NCI-H2196 (cell line): Measurements from ENCODE around the gene ARL15.
"Not testable (repeated sequence)": the region's sequence is repeated elsewhere in the genome, so short reads cannot be mapped to it uniquely, and the experiment has no call there.

Experiments
- DNase-seq: peaks from one replicate; lab custom pipeline; 2025; ENCODE audit not compliant: unreplicated experiment; lab: John Stamatoyannopoulos, UW

ARL15 gene

DNA sequence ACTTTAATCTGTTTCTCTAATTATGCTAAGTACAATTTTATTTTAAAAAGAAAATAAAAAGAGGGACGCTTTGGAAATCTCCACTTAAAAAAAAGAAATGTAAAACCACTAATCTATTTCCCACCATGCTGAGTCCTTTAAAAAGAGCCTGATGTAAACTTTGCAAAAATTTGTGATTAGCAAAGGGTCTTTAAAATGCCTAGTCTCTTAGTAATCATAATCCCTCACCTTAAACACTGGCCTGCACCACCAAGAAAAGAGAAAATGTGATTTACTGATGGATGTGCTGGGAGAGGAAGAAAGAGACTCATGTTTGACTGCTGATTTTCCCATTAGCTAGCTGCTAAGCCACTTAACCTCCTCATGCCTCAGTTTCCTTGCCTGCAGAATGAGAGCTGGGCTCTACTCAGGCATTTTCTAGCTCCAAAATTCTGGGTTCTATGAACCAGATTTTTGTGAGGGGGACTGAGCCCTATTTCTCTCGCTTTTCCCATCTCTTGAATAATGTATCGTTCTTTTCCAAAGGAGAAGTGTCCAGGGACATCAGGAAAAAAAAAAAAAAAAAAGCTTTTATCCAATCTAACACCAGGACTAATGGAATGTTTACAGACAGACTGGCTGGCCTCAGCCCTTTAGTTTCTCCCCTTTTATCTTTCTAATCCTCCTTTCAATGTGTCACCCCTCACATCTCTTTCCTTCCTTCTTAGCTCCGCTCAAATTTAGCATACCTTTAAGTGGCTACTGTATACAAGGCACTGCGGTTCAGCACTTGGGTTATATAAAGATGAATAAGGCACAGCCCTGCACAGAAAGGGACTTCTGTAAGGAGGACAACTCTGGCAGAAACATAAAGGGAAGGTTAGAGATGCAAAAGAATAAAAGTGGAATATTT, 312.4 kb downstream of the ARL15 start:
- DNase-seq = no peak

GRCh38 chr5:53996008-53996407, 314.4 kb downstream of the ARL15 start:
- no peak for DNase-seq

- no peak for DNase-seq
These were observed 316.2 kb downstream of the ARL15 start for GRCh38 chr5:53994148-53994547.

DNA sequence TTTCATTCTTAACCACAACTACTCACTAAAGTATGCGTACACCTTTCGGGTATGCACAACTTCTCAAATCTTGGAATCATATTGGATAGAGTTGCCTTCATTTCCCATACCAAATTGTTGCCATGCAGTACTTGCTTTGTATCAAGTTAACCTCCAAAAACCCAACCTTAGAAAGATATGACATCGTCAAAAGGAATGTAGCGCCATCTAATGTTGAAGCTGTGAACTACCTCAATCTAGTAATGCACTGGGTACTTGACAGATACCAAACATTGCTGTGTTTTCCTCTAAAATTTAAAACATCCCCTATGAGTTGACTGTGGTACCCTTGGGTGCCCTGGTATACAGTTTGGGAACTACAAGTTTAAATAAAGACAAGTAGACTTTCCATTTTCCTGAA, 318.4 kb downstream of the ARL15 start:
- peak; percentile 0 for DNase-seq

DNA sequence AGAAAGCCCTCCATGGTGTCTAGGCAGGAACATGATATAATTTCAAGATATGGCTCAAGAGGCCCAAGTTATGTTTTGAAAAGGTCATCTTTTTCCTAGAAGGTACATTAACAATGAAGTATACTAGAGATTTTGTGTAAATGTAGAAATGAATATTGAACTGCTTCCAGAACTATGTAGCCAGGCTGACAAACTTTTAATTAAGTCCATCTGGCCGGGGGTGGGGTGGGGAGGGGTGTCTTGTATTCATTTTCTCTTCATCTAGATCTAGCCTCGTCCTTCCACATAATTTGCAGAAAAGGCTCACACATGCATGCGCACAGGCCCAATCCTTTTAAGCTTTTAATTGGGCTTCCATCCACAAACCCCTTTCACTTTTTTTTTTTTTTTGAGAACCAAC, 323.3 kb downstream of the ARL15 start:
- DNase-seq = no peak

- DNase-seq = no peak
These were observed 324.6 kb downstream of the ARL15 start for GRCh38 chr5:53985796-53986195.

- DNase-seq = no peak
These were observed 325.4 kb downstream of the ARL15 start for GRCh38 chr5:53984971-53985370.

DNA sequence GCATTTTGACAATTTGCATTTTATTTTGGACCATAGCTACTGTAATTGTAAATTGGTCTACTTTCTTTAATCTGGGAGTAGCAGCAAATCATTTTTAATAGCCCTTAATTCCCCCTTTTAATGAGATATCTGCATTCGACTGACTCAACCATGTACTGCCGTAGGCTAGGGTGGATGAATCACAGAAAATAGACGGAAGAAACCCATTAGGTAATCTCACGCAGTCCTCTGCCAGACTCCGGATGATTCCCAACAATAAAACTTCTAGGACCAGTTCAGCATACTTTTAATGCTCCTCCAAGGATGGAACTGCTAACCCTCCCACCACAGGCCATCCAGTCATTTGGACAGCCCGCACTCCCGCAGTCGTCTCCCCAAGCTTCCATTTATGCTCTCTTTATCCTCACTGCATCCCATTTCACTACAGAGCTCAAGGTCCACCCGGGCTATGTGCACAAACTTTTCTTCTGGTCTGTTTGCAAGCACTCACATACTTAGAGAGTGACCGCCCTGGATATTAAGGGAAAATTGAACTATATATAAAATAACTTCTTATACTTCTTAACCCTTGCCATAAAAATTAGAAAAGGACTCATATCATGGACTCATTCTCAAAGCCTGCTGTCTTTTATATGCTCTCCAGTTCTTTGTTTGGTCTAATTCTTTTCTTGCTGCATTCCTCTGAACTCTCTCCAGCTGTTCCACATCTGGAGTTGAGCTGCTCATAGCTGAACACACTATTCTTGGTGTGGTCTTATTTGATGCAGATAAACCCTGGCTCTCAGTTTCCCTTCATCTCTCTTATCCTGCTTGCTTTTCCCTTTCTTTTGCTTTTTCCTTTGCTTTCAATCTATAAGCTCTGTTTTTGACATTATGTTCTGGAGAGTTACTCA, 326.6 kb downstream of the ARL15 start:
- DNase-seq = no peak

- not testable (repeated sequence) for DNase-seq
These were observed 328.1 kb downstream of the ARL15 start for GRCh38 chr5:53982319-53982718.

DNA sequence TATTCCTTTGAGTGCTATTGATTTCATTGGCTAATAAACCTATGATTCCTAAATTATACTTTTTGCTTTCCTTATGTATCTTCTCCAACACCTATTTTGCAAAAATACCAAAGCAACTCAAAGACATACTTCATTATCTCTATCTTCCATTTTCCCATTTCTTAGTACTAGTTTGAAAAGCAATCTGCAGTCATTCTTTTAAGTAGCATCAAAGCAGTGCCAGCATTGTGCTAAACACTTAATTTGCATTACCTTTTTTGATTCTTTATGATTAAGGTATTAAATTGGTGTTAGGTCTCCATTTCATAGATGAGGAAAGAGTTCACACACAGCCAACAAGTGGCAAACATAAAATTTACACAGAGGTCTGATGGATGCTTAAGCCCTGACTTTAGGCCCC, 330.3 kb downstream of the ARL15 start:
- no peak for DNase-seq

GRCh38 chr5:53974021-53974420, 336.4 kb downstream of the ARL15 start:
- DNase-seq = no peak

DNA sequence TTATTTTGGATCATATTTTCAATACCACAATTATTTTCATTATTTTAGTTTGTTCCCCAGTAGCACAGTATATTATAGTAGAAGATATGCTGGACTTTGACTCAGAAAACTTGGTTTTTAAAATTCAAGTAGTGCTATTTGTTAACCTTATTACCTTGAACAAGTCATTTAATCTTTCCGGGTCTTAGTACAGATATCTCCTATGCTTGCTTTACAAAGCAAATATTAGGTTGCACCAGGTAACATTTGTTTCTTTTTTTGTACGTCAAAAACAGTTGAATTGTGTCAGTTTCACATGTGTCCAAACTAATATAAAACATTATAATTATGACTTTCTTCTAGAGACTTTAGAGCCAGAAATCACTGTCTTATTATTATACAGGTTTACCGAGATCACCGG, 338.1 kb downstream of the ARL15 start:
- DNase-seq = no peak

DNA sequence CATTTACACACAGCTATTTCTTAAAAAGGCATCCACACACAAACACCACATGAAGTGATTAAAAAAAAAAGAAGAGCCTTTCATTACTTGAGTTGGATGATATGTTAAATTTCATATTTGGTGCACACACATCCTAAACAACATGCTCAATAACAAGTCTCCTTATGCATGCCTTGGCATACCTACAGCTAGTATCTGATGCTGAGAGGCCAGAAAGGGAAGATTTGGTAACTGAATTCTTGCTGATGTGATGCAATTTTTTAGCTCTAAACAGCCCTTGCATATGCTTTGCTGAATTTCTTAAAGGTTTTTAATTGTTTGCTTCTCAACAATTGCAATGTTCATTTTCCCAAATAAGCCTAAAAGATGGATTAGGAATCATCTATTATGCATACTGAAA, 338.8 kb downstream of the ARL15 start:
- no peak for DNase-seq

- DNase-seq = no peak
These were observed 339.2 kb downstream of the ARL15 start for GRCh38 chr5:53971131-53971530.

- no peak for DNase-seq
These were observed 339.9 kb downstream of the ARL15 start for GRCh38 chr5:53970475-53970874.

GRCh38 chr5:53969176-53969730, 341.1 kb downstream of the ARL15 start:
- DNase-seq = no peak

DNA sequence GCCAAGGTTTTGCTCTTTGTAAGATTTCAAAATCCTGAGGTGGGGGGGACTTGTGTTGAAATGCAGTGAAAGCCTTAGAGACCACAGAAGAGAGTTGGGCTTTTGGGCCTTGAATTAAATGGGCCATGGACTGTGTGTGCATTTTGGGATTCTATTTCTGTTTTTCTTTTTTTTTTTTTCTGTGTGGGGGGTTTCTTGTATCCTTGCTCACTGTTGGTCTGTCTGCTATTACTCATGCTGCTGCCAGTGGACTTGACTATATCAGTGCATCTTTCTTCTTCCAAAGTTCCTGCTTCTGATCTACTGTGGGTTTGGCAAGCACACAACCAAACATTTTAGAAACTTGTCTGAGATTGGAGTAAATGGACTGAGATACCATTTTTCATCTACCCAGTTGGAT, 344.9 kb downstream of the ARL15 start:
- DNase-seq = no peak

GRCh38 chr5:53963958-53964357, 346.4 kb downstream of the ARL15 start:
- no peak for DNase-seq

- DNase-seq = no peak
These were observed 348.1 kb downstream of the ARL15 start for GRCh38 chr5:53962306-53962705.

- DNase-seq = no peak
These were observed 353.7 kb downstream of the ARL15 start for GRCh38 chr5:53956632-53957031.

- no peak for DNase-seq
These were observed 354.2 kb downstream of the ARL15 start for GRCh38 chr5:53956196-53956595.

DNA sequence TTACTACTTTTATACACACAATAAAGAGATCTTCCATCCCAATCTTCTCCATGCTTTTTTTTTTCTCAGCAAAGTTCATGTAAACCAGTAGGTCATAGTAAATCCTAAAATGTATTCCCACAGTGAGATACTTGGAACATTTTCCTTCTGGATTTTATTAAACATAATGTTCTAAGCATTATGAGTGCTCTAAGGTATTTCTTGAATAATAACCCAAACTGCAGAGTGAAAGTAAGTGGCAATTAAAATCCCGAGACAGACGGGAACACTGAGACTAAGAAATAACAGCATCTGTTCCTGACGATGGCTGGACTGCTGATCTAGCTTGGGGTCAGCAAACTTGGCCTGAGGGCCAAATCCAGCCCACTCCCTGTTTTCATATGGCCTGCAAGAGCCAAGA, 359.8 kb downstream of the ARL15 start:
- DNase-seq = no peak
